Breast epithelium (tissue), 4 donors: Measurements from ENCODE around the gene FOXP3. TPM values are rescaled to one million over a fixed set of nuclear protein-coding genes. Genes with fewer than 3 reads are reported as not detected.

ENCODE experiments used
- DNase-seq, 2 donors: peaks; one replicate each; pipeline ENCODE4 v3.0.0-alpha.2; 2019; ENCODE audit warnings: low spot score in 2 of 2
- H3K27ac ChIP-seq, 2 donors: fragments of 200-600 bp; sonication (generic) in 1 of 2; one replicate each; pipeline ENCODE4 v1.5.1; 2016 to 2019; ENCODE audit warnings: mild to moderate bottlenecking in 1 of 2
- H3K27me3 ChIP-seq, 2 donors: fragments of 200-600 bp; sonication (generic) in 1 of 2; one replicate each; pipeline versions ENCODE4 v1.5.1 to v1.6.0; 2017 to 2019; ENCODE audit warnings: control low read depth in 1 of 2, mild to moderate bottlenecking in 1 of 2
- H3K36me3 ChIP-seq: fragments of 200-600 bp; one replicate; pipeline ENCODE4 v1.5.1; 2019
- H3K4me1 ChIP-seq, 2 donors: fragments of 200-600 bp; sonication (generic); one replicate each; pipeline ENCODE4 v1.5.1; 2016 to 2019; ENCODE audit warnings: control low read depth in 1 of 2
- H3K4me3 ChIP-seq, 3 donors: fragments of 200-600 bp; sonication (generic); 1 replicate in 2 of 3; 2 replicates in 1 of 3; pipeline ENCODE4 v1.5.1; 2016 to 2019; ENCODE audit warnings: mild to moderate bottlenecking in 3 of 3, moderate library complexity in 2 of 3
- H3K9me3 ChIP-seq, 2 donors: fragments of 200-600 bp; sonication (generic) in 1 of 2; one replicate each; pipeline ENCODE4 v1.5.1; 2016 to 2019; ENCODE audit warnings: control low read depth in 1 of 2
- POLR2A ChIP-seq: fragments of 450-650 bp; IDR thresholded peaks from one replicate; pipeline ENCODE4 v1.6.1; 2016; ENCODE audit warnings: antibody characterized with exemption, mild to moderate bottlenecking, moderate library complexity
- POLR2AphosphoS5 ChIP-seq, 3 donors: sonication (generic); formaldehyde crosslinking; IDR thresholded peaks; one replicate each; pipeline ENCODE4 v1.6.1; 2017; ENCODE audit warnings: antibody characterized with exemption in 3 of 3
- intact Hi-C: fragments of 100-400 bp; cut with DNase I; formaldehyde crosslinking; loops from one replicate; pipeline ENCODE4 v1.15.1; 2023; ENCODE audit warnings: low total_unique reads
- total RNA-seq, 3 donors: library from RNA; depleted of rRNA; stranded (reverse); fragments of >200 nt; gene quantifications; one replicate each; pipeline ENCODE4 v1.1.0, GENCODE V29; 2016
- TF ChIP-seq, protein P1 (sequence below), 3 donors: fragments of 450-650 bp; IDR thresholded peaks; one replicate each; pipeline ENCODE4 v1.5.1; 2016 to 2017; ENCODE audit warnings: antibody characterized with exemption in 3 of 3, mild to moderate bottlenecking in 3 of 3, moderate library complexity in 3 of 3

FOXP3 gene
- total RNA-seq, 3 donors from 2014 or later = 0.16 TPM; not detected in 2

DNA sequence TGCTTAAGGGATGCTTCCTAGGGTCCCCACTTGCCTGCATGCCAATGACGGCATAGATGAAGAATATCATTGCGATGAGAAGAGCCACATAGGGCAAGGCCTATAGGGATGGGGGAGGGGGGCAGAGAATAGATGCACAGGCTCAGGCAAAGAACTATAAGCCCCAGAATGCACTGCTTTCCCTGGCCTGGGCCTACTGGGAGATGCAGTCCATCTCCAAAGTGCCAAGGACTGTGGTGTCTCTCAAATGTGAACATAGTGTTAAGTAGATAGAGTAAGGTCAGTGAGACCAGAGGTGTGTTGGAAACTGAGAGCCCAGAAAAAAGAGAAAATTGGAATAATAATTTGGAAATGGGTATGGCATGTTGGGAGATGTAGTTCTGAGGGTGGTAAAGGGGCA is 52.3 kb downstream of the FOXP3 start:
- no peak overlapping the region for H3K27ac ChIP-seq
- H3K4me3 ChIP-seq = no peak overlapping the region
- DNase-seq = no peak
- TF ChIP-seq POLR2A (no peak), POLR2AphosphoS5 (IDR thresholded peaks at IDR 0.05) (no peak)
- TF ChIP-seq, protein P1, sequence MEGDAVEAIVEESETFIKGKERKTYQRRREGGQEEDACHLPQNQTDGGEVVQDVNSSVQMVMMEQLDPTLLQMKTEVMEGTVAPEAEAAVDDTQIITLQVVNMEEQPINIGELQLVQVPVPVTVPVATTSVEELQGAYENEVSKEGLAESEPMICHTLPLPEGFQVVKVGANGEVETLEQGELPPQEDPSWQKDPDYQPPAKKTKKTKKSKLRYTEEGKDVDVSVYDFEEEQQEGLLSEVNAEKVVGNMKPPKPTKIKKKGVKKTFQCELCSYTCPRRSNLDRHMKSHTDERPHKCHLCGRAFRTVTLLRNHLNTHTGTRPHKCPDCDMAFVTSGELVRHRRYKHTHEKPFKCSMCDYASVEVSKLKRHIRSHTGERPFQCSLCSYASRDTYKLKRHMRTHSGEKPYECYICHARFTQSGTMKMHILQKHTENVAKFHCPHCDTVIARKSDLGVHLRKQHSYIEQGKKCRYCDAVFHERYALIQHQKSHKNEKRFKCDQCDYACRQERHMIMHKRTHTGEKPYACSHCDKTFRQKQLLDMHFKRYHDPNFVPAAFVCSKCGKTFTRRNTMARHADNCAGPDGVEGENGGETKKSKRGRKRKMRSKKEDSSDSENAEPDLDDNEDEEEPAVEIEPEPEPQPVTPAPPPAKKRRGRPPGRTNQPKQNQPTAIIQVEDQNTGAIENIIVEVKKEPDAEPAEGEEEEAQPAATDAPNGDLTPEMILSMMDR (IDR thresholded peaks at IDR 0.05) = no peak
- H3K36me3 ChIP-seq = no peaks in the 10 kb centered on the region
- intact Hi-C loops = no loop called here
- H3K27me3 ChIP-seq = peaks cover 0 to 52% of the 10 kb centered on the region in 2 donors
- no peaks in the 10 kb centered on the region for H3K9me3 ChIP-seq
- no peaks in the 10 kb centered on the region for H3K4me1 ChIP-seq

DNA sequence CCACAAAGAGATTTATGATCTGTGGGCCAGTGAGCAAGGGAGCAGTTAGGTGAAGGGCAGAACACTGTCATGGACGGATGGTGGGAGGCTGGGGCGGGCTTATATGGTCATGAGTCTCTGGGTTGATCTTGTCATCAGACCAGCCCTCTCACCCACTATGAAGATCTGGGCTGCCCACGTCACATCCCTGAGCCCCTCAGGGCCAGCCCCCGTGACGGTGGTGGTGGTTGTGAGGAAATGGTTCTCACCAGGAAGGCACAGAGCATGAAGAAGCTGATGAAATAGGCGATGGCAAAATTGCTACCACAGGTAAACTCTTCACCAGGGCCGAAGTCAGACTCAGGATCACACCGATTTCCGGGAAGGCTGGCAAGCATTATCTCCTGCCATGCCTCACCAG is 53.4 kb downstream of the FOXP3 start:
- H3K9me3 ChIP-seq = no peaks in the 10 kb centered on the region
- peaks cover 0 to 58% of the 10 kb centered on the region in 2 donors for H3K27me3 ChIP-seq
- H3K4me1 ChIP-seq = no peaks in the 10 kb centered on the region
- no peak overlapping the region for H3K27ac ChIP-seq
- H3K36me3 ChIP-seq = no peaks in the 10 kb centered on the region
- no peak for DNase-seq
- intact Hi-C loops = no loop called here
- no peak for TF ChIP-seq POLR2AphosphoS5 (IDR thresholded peaks at IDR 0.05)
- no peak for TF ChIP-seq POLR2A
- TF ChIP-seq, protein P1 (IDR thresholded peaks at IDR 0.05) = no peak
- no peak overlapping the region for H3K4me3 ChIP-seq

DNA sequence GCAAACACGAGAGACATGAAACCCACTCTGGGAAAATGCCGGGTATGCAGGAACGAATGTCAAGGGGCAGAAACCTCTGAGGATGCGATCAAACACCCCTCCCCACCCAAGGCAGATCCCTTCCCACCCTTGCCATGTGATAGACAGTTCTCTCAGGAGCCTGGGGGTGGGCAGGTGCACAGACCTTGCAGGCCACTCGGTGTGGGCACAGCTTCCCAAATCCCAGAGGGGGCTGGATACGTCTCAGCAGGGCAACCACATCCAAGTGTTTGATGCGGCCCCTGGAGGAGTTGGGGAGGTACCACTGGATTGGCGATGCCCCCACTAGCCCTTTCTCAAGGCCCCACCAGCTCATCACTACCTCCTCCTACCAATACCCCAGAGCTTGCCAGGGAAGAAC is 54.1 kb downstream of the FOXP3 start:
- Histone ChIP-seq H3K36me3 (no peaks in the 10 kb centered on the region), H3K4me3 (no peak overlapping the region), H3K27ac (no peak overlapping the region), H3K9me3 (no peaks in the 10 kb centered on the region), H3K4me1 (no peaks in the 10 kb centered on the region), H3K27me3 (peaks cover 0 to 59% of the 10 kb centered on the region in 2 donors)
- TF ChIP-seq, protein P1 (IDR thresholded peaks at IDR 0.05) = no peak
- TF ChIP-seq POLR2AphosphoS5 (IDR thresholded peaks at IDR 0.05) = no peak
- TF ChIP-seq POLR2A = no peak
- no peak for DNase-seq
- intact Hi-C loops = no loop called here

DNA sequence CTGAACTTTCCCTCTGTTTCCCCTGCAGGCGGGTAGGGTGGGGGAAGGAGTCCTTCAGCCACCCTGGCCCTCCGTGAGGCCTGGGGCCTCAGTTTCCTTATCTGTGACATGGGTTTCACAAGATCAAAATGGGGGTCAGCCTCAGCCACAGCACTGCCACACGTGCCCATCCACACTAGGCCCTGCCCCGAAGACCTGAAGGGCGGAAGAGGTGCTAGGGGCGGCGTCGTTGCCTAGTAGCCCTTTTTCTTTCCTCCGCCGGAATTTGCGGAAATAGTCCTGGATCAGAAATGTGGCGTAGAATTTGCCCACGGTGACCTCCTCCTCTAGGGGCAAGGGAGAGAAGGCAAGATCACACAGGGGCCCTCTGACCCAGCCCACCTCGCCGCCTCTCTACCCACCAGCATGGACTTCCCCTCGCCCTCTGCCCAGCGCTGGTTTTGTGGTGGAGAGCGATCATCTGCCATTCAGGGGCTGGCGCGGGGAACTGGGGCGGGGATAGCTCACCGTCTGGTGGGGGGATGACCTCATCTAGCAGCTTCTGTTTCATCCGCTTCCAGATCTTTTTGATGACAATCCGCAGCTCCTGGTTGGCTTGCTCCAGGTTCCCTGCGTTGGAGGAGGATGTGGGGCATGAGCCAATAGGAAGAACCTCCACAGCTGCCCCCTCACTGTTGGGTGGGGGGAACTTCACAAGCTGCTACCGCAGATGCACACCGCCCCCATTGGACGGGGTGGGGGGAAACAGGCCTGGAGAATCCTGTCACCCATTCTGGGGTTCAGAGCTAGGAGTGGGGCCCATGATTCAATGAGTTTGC is 54.9 kb downstream of the FOXP3 start:
- H3K9me3 ChIP-seq = no peaks in the 10 kb centered on the region

DNA sequence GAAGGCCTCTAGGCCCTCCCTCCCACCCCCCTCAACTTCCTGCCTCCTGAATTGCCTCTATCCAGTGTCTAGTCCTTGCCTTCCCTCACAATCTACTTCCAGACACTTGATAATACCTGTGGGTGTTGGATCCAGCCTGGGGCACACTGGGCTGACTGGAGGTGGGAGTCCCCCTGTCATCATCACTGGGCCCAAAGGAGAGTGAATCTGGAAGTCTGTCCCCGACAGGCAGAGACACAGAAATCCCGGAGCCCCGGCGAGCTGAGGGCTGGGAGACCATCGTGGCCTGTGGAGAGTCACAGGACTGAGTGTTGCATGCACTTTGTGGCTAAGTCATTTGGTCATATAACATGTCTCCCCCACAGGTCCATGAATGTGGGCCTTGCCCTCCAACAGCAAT is 56.1 kb downstream of the FOXP3 start:
- Histone ChIP-seq H3K9me3 (no peaks in the 10 kb centered on the region), H3K4me1 (no peaks in the 10 kb centered on the region), H3K36me3 (no peaks in the 10 kb centered on the region), H3K27me3 (peaks cover 0 to 77% of the 10 kb centered on the region in 2 donors), H3K4me3 (no peak overlapping the region), H3K27ac (no peak overlapping the region)
- DNase-seq = no peak
- TF ChIP-seq, protein P1 (IDR thresholded peaks at IDR 0.05) = no peak
- TF ChIP-seq POLR2A = no peak
- no peak for TF ChIP-seq POLR2AphosphoS5 (IDR thresholded peaks at IDR 0.05)
- intact Hi-C loops = no loop called here

More for the DNA sequence above, 54.9 kb downstream of the FOXP3 start:
- Histone ChIP-seq H3K36me3 (no peaks in the 10 kb centered on the region), H3K4me3 (no peak overlapping the region), H3K27me3 (peaks cover 0 to 65% of the 10 kb centered on the region in 2 donors), H3K27ac (no peak overlapping the region), H3K4me1 (no peaks in the 10 kb centered on the region)
- no peak for DNase-seq
- intact Hi-C loops = no loop called here
- no peak for TF ChIP-seq POLR2AphosphoS5 (IDR thresholded peaks at IDR 0.05)
- TF ChIP-seq, protein P1 (IDR thresholded peaks at IDR 0.05) = no peak
- no peak for TF ChIP-seq POLR2A
